ENCODE measurements around the gene ETHE1. TPM values are rescaled to one million over a fixed set of nuclear protein-coding genes. Genes with fewer than 3 reads are reported as not detected.
A peak's percentile ranks its signal among the peaks of the same experiment; 100 is the strongest.

ETHE1 gene
- total and polyA plus RNA-seq, 2 of the 8 experiments (the other 6 are each of a cell fraction or from before 2014, with no cell fraction given) = 19.9 to 96.0 TPM

- peak; percentile 74 to 91 (median 76) for TF ChIP-seq CTCF (IDR thresholded peaks at IDR 0.05; ENCODE audit: control extremely low read depth in 1 of 3, insufficient read depth in 1 of 3, low read depth in 1 of 3, low read length in 3 of 3)
Observed at GRCh38 chr19:43519436-43520088, 7.4 kb downstream of the ETHE1 start (continued).

Measured in H1 (cell line).